ENCODE results near the gene FGF2.

DNA sequence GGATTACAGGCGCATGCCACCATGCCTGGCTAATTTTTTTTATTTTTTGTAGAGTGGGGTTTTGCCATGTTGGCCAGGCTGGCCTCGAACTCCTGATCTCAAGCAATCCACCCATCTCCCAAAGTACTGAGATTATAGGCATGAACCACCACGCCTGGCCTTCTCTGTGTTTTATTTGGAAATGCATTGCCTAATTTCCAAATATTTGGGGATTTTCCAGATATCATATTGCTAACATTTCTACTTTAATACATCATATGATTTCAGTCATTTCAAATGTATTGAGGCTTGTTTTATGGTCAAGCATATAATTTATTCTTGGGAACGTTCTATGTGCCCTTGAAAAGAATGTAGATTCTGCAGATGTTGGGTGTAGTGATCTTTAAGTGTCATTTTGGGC lies 38.8 kb downstream of the FGF2 start:
- TF ChIP-seq EZH2phosphoT487 (IDR thresholded peaks at IDR 0.05; ENCODE audit: borderline replicate concordance, low read length) (no peak), EZH2 (IDR thresholded peaks at IDR 0.05; ENCODE audit: low read length, unreplicated experiment) (no peak)
